Heart left ventricle (tissue), 16 donors: ENCODE data around the gene ADRB1. TPM values are rescaled to one million over a fixed set of nuclear protein-coding genes. Genes with fewer than 3 reads are reported as not detected.

Experiments used
- ATAC-seq, 4 donors: fragments of 200-7000 bp; cut with Tn5 transposase; one replicate each; pipeline ENCODE4 v1.9.1; 2020 to 2022; ENCODE audit warnings: moderate library complexity in 4 of 4, mild to moderate bottlenecking in 3 of 4, moderate number of reproducible peaks in 1 of 4
- DNase-seq, 5 donors: peaks; one replicate each; pipeline ENCODE4 v3.0.0-alpha.2; 2020
- H3K27ac ChIP-seq, 12 donors: fragments of 200-600 bp; sonication (generic) in 4 of 12; one replicate each; pipeline versions ENCODE4 v1.5.0 to v1.8.0; 2016 to 2022; ENCODE audit warnings: mild to moderate bottlenecking in 2 of 12
- H3K27me3 ChIP-seq, 9 donors: fragments of 200-600 bp; sonication (generic) in 2 of 9; one replicate each; pipeline versions ENCODE4 v1.5.1 to v1.8.0; 2016 to 2022; ENCODE audit warnings: mild to moderate bottlenecking in 3 of 9
- H3K36me3 ChIP-seq, 9 donors: fragments of 200-600 bp; sonication (generic) in 2 of 9; one replicate each; pipeline versions ENCODE4 v1.5.0 to v1.8.0; 2018 to 2022; ENCODE audit warnings: mild to moderate bottlenecking in 2 of 9
- H3K4me1 ChIP-seq, 12 donors: fragments of 200-600 bp; sonication (generic) in 4 of 12; one replicate each; pipeline versions ENCODE4 v1.5.0 to v1.8.0; 2016 to 2022; ENCODE audit warnings: mild to moderate bottlenecking in 3 of 12
- H3K4me3 ChIP-seq, 12 donors: fragments of 200-600 bp; sonication (generic) in 4 of 12; one replicate each; pipeline versions ENCODE4 v1.5.0 to v1.8.0; 2017 to 2022; ENCODE audit warnings: mild to moderate bottlenecking in 9 of 12, moderate library complexity in 4 of 12
- H3K9me3 ChIP-seq, 12 donors: fragments of 200-600 bp; sonication (generic) in 4 of 12; one replicate each; pipeline versions ENCODE4 v1.5.0 to v1.8.0; 2016 to 2022; ENCODE audit warnings: mild to moderate bottlenecking in 1 of 12
- POLR2A ChIP-seq, 2 donors: fragments of 450-650 bp; IDR thresholded peaks; one replicate each; pipeline ENCODE4 v1.6.1; 2017; ENCODE audit warnings: antibody characterized with exemption in 2 of 2, mild to moderate bottlenecking in 2 of 2, moderate library complexity in 2 of 2
- WGBS, 4 donors: extraction: QIAGEN DNeasy Blood & Tissue Kit in 2 of 4; methylation state at CpG; one replicate each; pipeline versions ENCODE4 v1.1.5 to v1.1.7; 2013 to 2018; 5-methylcytosine and 5-hydroxymethylcytosine counted together
- intact Hi-C, 10 donors: fragments of 100-400 bp; cut with DNase I; formaldehyde crosslinking; loops; one replicate each; pipeline versions ENCODE4 v1.11.1 to v1.14.2; 2022
- polyA plus RNA-seq, 2 donors: library from polyadenylated mRNA; stranded (reverse); fragments of 200-250 nt; gene quantifications; one replicate each; pipeline ENCODE4 v1.2.3, GENCODE V29; 2013
- total RNA-seq, 9 donors: library from RNA; depleted of rRNA in 2 of 9; stranded (reverse); fragments of >200 nt in 2 of 9; fragmentation: NEBNext Ultra II Directional in 3 of 9; extraction: Animal tissue kit (Norgen Biotek cat#: 25700) in 3 of 9; gene quantifications; one replicate each; pipeline versions ENCODE4 v1.1.0 to v1.2.4, GENCODE V29; 2016 to 2023
- TF ChIP-seq, protein P1 (sequence below), 12 donors: fragments of 200-600 bp; sonication (generic) in 4 of 12; IDR thresholded peaks; one replicate each; pipeline versions ENCODE4 v1.5.0 to v1.8.0; 2018 to 2022; ENCODE audit warnings: antibody characterized with exemption in 12 of 12, mild to moderate bottlenecking in 5 of 12
- donor health status: ischemic (EF 13 %, LVEDD 7.1; RV severe dilation, severe dysfunction).
- donor health status: healthy with polysubstance abuse.
- donor health status: DM: no; HTN: yes; CAD: no.
- donor health status: DM: no; HTN: no; CAD: no.
- donor health status: ischemic (EF 25% LVEDD 6.9; RV normal size, moderate dysfunction).
- donor health status: ischemic (EF 25% LVEDD 5.7; RV mildly dilated, moderate dysfunction).
- donor health status: healthy.
- donor health status: DM: yes; HTN: yes; CAD: no.
- donor health status: ischemic (EF 35%, LVEDD 5.7; RV mildly dilated, moderate dysfunction).
- donor health status: nonischemic (EF 11% LVEDD 7.7; RV severe dilation, severe dysfunction).
- donor health status: DM: yes; HTN: yes; CAD: no.
- donor health status: PGD.
- donor health status: ischemic (EF 29% LVEDD 5.4; RV normal size, mild dysfunction).
- donor health status: nonischemic (EF 23%, LVEDD 6.1; RV moderate dilation, normal function).

The ADRB1 gene
- total and polyA plus RNA-seq, 11 donors, result 7.3 to 115 (median 59.4) TPM

DNA sequence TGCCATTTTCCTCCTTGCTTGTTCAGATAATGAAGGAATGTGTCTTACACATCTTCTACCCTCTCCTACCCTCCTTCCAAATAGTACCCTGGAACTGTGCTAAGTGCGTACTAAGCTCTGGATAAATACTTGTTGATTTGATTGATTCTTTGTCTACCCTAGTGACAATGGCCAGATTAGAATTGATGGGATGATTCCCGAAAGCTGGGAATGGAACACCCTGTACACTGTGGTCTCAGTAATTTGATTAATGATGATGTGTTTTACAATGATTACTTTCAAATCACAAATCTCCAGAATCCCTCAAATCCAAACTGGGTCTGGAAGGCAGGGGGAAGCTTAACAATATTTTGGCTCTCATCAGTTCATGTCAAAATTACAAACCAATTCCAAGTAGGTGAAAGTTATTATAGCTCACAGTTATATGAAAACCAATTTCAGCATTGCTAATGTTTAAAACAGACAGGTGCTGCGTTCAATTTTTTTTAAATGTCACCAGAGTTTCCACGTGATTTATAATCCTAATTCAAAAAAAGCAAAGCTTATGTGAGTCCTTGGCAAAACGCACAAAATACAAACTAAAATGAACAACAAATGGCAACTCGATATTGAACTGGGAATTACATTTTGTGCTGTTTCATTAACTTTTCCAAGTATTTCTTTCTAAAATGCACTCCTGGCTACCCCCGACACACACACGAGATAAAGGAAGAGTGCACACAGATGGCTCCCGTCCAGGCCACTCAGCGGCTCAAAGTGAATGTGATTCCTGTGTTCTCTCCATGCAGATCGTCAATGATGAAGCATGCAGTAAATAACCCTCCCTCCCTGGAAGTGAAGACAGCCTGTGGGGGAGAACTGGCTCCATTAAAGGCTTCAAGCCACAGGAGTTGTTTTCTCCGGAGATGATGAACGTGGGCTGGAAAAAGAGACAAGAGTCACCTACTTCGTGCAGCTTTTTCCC is 21.7 kb upstream of the ADRB1 start:
- no peaks in the 10 kb centered on the region for H3K36me3 ChIP-seq
- intact Hi-C loops, result no loop called here
- whole genome bisulfite sequencing, 4 donors, result 25 to 31% (median 28%) methylated on average over 14 of the region's 14 CpGs
- peaks cover 0 to 58% (median 21%) of the 10 kb centered on the region in 12 donors for H3K4me1 ChIP-seq
- DNase-seq (peak; percentile 54 to 77 (median 70)), ATAC-seq (peak; percentile 87 to 94 (median 91))
- H3K4me3 ChIP-seq, result no peak overlapping the region
- no peaks in the 10 kb centered on the region for H3K27me3 ChIP-seq
- peak overlapping the region in 10 of 12 donors; percentile 22 to 80 (median 57) for H3K27ac ChIP-seq
- TF ChIP-seq POLR2A (IDR thresholded peaks at IDR 0.05), result no peak
- TF ChIP-seq, protein P1, sequence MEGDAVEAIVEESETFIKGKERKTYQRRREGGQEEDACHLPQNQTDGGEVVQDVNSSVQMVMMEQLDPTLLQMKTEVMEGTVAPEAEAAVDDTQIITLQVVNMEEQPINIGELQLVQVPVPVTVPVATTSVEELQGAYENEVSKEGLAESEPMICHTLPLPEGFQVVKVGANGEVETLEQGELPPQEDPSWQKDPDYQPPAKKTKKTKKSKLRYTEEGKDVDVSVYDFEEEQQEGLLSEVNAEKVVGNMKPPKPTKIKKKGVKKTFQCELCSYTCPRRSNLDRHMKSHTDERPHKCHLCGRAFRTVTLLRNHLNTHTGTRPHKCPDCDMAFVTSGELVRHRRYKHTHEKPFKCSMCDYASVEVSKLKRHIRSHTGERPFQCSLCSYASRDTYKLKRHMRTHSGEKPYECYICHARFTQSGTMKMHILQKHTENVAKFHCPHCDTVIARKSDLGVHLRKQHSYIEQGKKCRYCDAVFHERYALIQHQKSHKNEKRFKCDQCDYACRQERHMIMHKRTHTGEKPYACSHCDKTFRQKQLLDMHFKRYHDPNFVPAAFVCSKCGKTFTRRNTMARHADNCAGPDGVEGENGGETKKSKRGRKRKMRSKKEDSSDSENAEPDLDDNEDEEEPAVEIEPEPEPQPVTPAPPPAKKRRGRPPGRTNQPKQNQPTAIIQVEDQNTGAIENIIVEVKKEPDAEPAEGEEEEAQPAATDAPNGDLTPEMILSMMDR (IDR thresholded peaks at IDR 0.05), result no peak
- no peaks in the 10 kb centered on the region for H3K9me3 ChIP-seq

DNA sequence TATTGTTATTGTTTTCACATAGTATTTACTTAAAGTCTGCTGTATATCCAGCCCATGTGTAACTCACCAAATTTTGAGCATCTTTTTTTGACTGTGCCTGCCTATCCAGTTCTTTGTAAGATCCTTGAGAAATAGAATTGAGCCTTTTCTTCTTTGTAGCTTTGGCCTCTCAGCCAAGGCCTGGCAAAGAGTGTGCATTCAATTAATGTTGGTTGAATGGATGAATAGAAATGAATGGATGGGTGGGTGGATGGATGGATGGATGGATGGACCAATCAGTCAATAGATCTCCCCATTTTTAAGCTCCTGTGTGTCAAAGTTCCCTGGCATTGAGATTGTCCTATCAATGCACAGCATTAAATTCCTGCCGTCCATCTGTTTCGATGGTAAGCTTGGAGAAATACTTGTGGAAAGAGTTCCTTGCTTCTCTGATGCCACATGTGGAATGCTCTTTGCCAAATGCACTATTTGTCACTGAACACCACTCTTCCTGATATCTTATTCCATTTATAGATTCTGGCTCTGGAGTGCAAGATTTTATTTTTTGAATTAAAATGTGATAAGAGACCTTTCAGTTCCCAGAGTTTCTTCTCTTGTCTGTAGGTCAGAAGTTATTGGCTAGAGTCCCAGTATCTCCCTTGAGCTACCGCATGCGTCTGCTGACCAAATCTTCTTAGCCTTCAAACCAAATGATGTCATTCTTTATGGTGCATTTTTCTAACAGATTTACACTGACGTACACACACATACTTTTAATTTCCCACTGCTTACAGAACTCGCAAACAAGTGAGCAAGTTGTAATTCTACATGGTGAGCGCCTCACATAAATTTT is 20.7 kb upstream of the ADRB1 start:
- Histone ChIP-seq H3K4me1 (peaks cover 0 to 58% (median 21%) of the 10 kb centered on the region in 12 donors), H3K36me3 (no peaks in the 10 kb centered on the region), H3K9me3 (no peaks in the 10 kb centered on the region), H3K27me3 (no peaks in the 10 kb centered on the region), H3K4me3 (no peak overlapping the region), H3K27ac (peak overlapping the region in 10 of 12 donors; percentile 22 to 80 (median 57))
- DNase-seq (no peak), ATAC-seq (peak; percentile 35 to 47 (median 40))
- intact Hi-C loops, result no loop called here
- no peak for TF ChIP-seq POLR2A (IDR thresholded peaks at IDR 0.05)
- TF ChIP-seq, protein P1 (IDR thresholded peaks at IDR 0.05), result no peak
- WGBS, 4 donors, result 30 to 46% (median 38%) methylated on average over 7 of the region's 7 CpGs

DNA sequence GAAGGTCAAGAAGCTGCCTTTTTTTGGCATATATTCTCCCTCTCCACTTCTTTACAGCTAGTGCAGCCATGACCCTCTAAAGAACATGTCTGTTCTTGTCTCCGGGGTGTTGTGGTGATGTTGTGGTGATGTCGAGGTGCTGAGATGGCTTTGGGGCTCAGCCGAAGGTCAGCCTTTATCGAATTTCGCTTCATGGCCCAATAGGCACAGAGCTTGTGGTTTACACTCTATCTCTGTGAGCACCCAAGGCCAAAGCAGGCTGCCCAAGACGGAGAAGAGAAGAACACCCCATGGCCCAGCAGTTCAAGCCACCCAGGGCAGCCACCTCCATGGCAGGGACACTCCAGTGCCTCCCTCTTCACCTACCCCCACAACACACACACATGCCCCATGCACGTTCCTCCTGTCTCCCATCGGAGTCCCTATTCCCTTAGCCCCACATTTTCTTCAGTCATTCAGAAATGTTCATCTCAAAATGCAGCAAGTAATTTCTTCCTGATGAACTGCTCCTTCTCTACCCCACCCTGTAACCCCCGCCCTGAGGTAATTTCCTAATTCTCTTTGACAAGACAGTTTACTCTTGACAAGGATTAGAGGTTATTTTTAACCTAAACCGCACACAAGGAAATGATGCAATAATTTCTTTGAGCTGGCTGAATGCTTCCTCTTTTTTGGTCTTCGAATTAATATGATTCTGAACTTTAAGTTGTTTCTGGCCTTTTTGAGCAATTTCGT is 18.6 kb upstream of the ADRB1 start:
- no peaks in the 10 kb centered on the region for H3K27me3 ChIP-seq
- peak overlapping the region in 1 of 12 donors; percentile 9 for H3K4me3 ChIP-seq
- 75 to 82% (median 79%) methylated on average over 12 of the region's 12 CpGs for WGBS, 4 donors
- H3K9me3 ChIP-seq, result no peaks in the 10 kb centered on the region
- peaks cover 0 to 58% (median 21%) of the 10 kb centered on the region in 12 donors for H3K4me1 ChIP-seq
- intact Hi-C loops, result no loop called here
- H3K36me3 ChIP-seq, result no peaks in the 10 kb centered on the region
- ATAC-seq (peak in 2 of 4 donors; percentile 30 to 33), DNase-seq (peak in 1 of 5 donors; percentile 12)
- peak overlapping the region in 1 of 12 donors; percentile 23 for H3K27ac ChIP-seq
- TF ChIP-seq, protein P1 (IDR thresholded peaks at IDR 0.05), result no peak
- TF ChIP-seq POLR2A (IDR thresholded peaks at IDR 0.05), result no peak
